Gastroesophageal sphincter (tissue), 4 donors: Measurements from ENCODE around the gene MACROD1. TPM values are rescaled to one million over a fixed set of nuclear protein-coding genes. Genes with fewer than 3 reads are reported as not detected.

Experiments
- ATAC-seq: fragments of 150-250 bp; one replicate; pipeline ENCODE4 v1.9.1; 2016; ENCODE audit warnings: mild to moderate bottlenecking, moderate library complexity
- H3K27ac ChIP-seq, 4 donors: fragments of 200-600 bp; sonication (generic) in 3 of 4; 1 replicate in 3 of 4; 2 replicates in 1 of 4; pipeline ENCODE4 v1.5.1; 2016 to 2019
- H3K27me3 ChIP-seq: fragments of 200-600 bp; sonication (generic); one replicate; pipeline ENCODE4 v1.5.1; 2019
- H3K36me3 ChIP-seq, 2 donors: fragments of 200-600 bp; sonication (generic); one replicate each; pipeline ENCODE4 v1.5.1; 2019; ENCODE audit warnings: control low read depth in 1 of 2
- H3K4me1 ChIP-seq, 3 donors: fragments of 200-600 bp; sonication (generic); 1 replicate in 2 of 3; 2 replicates in 1 of 3; pipeline ENCODE4 v1.5.1; 2016 to 2019; ENCODE audit warnings: control low read depth in 2 of 3
- H3K4me3 ChIP-seq, 2 donors: fragments of 200-600 bp; sonication (generic); one replicate each; pipeline ENCODE4 v1.5.1; 2019; ENCODE audit warnings: mild to moderate bottlenecking in 1 of 2, moderate library complexity in 1 of 2
- H3K9me3 ChIP-seq, 3 donors: fragments of 200-600 bp; sonication (generic); one replicate each; pipeline ENCODE4 v1.5.1; 2017 to 2019; ENCODE audit warnings: control low read depth in 2 of 3
- EP300 ChIP-seq: sonication (generic); formaldehyde crosslinking; IDR thresholded peaks from one replicate; pipeline ENCODE4 v1.6.1; 2017; ENCODE audit warnings: antibody characterized with exemption, mild to moderate bottlenecking
- POLR2A ChIP-seq, 2 donors: fragments of 450-650 bp; IDR thresholded peaks; one replicate each; pipeline ENCODE4 v1.6.1; 2017; ENCODE audit warnings: antibody characterized with exemption in 2 of 2, mild to moderate bottlenecking in 2 of 2, moderate library complexity in 1 of 2
- POLR2AphosphoS5 ChIP-seq: sonication (generic); formaldehyde crosslinking; IDR thresholded peaks from one replicate; pipeline ENCODE4 v1.6.1; 2017; ENCODE audit warnings: antibody characterized with exemption
- WGBS, 2 donors: methylation state at CpG; one replicate each; pipeline ENCODE4 v1.1.5; 2018; ENCODE audit warnings: low coverage in 1 of 2; 5-methylcytosine and 5-hydroxymethylcytosine counted together
- total RNA-seq, 4 donors: library from RNA; depleted of rRNA; stranded (reverse); fragments of >200 nt; gene quantifications; one replicate each; pipeline ENCODE4 v1.1.0, GENCODE V29; 2016
- TF ChIP-seq, protein P1 (sequence below), 4 experiments: fragments of 200-600 bp in 2 of 4; fragments of 450-650 bp in 2 of 4; sonication (generic) in 1 of 4; IDR thresholded peaks; one replicate each; pipeline ENCODE4 v1.5.1; 2017 to 2019; ENCODE audit warnings: antibody characterized with exemption in 4 of 4, mild to moderate bottlenecking in 2 of 4, moderate library complexity in 2 of 4

Gene MACROD1
- total RNA-seq, 4 donors from 2014 or later: 26.9 to 56.2 (median 30.4) TPM

DNA sequence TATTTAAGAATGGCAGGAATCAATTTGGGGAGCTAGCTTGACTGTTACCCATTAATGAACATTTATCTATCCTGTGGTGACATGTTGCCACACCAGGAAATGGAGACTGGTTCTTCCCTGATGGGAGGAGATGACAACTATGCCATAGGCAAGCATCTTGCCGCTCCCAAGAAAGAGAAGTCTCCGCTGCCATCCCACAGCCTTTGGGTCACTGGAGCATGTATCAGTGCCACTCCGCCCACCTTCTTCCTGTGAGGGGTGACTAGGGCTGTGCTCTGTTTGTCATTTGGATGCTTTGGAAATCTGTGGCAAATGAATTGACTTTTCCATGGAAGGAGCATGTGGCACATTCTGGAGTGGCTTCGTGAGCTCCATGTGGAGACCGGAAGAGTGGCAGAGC lies 26.5 kb upstream of the MACROD1 start:
- TF ChIP-seq POLR2AphosphoS5 (no peak), EP300 (no peak)
- no peak overlapping the region for H3K27ac ChIP-seq
- H3K27me3 ChIP-seq: no peaks in the 10 kb centered on the region
- ATAC-seq: no peak
- H3K4me3 ChIP-seq: no peak overlapping the region
- peaks cover 0 to 58% of the 10 kb centered on the region in 2 donors for H3K36me3 ChIP-seq
- 90% methylated on average over 2 of the region's 5 CpGs; no CpG with 5 or more reads in 1 of the 2 donors for WGBS, 2 donors
- no peaks in the 10 kb centered on the region for H3K9me3 ChIP-seq
- no peaks in the 10 kb centered on the region for H3K4me1 ChIP-seq

DNA sequence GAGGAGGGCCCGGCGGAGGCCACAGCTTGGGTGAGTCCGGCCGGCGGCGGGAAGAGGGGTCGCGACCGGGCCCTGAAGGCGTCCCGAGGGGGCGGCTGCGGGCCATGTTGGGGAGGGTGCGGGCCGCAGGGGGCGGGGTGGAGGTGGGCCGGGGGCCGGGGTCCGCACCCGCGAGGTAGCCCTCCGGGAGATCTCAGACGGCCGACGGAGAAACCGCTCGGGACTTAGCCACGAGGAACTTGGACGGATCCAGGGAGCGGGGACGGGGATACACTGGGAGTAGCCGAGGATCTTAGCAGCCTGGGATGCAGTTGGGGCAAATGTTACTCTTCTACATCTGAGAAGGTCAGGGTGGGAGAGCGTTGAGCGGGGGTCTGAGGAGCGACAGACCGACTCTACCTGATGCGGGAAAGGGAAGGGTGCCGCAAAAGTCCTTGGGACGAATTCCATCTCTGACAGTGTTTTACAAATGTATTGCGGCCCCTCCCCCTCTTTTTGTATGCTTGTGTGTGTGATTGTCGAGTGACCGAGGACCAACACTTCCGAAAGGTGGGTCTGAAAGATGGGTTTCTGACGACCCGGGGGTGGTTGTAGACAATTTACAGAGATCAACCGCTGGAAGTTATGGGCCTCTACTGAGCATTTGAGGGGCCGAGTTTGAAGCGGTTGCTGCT lies 20.7 kb upstream of the MACROD1 start:
- Histone ChIP-seq H3K27ac (peak overlapping the region in 1 of 4 donors; percentile 71), H3K9me3 (no peaks in the 10 kb centered on the region)

DNA sequence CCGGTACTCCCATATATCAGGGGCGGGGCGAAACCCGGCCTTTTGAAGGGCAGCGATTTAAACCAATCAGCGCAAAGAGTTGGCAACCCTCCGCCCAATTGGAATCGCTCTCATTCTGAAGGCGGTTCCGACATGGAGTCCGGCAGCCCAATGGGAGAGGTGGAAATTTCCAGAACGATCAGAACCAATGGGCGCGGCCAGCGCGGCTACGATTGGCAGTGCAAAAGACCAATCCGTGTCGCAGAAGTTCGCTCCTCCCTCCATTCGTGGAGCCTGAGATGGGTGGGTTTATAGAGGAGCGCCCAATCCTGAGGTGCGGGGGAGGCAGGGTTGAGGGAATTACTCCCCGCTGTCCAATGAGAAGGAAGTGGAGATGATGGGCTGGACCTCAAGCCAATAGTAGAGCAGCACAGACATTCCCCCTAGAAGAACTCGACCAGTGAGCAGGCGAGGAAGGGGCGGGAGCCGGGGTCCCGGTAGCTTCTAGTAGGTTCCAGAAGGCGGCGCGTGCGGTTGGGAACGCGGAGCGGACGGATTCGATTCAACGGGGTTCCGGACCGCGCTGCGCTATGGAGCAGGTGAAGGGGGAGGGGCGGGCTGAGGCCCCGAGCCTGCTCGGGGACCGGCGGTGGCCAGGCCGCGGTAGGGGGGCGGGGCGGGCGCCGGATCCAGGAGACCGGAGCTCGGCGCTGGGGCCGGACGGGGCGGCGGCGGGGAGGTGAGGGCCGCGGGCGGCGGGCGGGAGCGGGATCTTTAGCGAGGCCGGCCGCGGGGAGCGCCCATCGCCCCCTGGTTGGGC lies 20.0 kb upstream of the MACROD1 start, which contains the start of gene STIP1:
STIP1 (plus strand) TSS at position 479 of the 799 bp plus-strand sequence; CDS start at position 570, 91 bp downstream.
- TF ChIP-seq POLR2AphosphoS5 (peak; percentile 85), POLR2A (IDR thresholded peaks at IDR 0.05) (peak in 1 of 2 donors; percentile 26), EP300 (no peak)
- TF ChIP-seq, protein P1, sequence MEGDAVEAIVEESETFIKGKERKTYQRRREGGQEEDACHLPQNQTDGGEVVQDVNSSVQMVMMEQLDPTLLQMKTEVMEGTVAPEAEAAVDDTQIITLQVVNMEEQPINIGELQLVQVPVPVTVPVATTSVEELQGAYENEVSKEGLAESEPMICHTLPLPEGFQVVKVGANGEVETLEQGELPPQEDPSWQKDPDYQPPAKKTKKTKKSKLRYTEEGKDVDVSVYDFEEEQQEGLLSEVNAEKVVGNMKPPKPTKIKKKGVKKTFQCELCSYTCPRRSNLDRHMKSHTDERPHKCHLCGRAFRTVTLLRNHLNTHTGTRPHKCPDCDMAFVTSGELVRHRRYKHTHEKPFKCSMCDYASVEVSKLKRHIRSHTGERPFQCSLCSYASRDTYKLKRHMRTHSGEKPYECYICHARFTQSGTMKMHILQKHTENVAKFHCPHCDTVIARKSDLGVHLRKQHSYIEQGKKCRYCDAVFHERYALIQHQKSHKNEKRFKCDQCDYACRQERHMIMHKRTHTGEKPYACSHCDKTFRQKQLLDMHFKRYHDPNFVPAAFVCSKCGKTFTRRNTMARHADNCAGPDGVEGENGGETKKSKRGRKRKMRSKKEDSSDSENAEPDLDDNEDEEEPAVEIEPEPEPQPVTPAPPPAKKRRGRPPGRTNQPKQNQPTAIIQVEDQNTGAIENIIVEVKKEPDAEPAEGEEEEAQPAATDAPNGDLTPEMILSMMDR (IDR thresholded peaks at IDR 0.05): peak in 2 of 4 experiments; percentile 62 to 63
- H3K4me1 ChIP-seq: peaks cover 2 to 43% (median 24%) of the 10 kb centered on the region in 3 donors
- WGBS, 2 donors: 0% methylated on average over 1 of the region's 74 CpGs; no CpG with 5 or more reads in 1 of the 2 donors
- H3K9me3 ChIP-seq: no peaks in the 10 kb centered on the region
- H3K4me3 ChIP-seq: peak within 1 kb of the TSS; percentile 58 to 61
- peaks cover 0 to 5% of the 10 kb centered on the region in 2 donors for H3K36me3 ChIP-seq
- peak within 1 kb of the TSS; percentile 81 to 98 (median 91) for H3K27ac ChIP-seq
- H3K27me3 ChIP-seq: no peaks in the 10 kb centered on the region
- ATAC-seq: peak; percentile 93

More for the DNA sequence above, 20.7 kb upstream of the MACROD1 start:
- WGBS, 2 donors: 1 to 4% methylated on average over 5 to 16 of the region's 48 CpGs
- H3K4me1 ChIP-seq: peaks cover 0 to 35% (median 18%) of the 10 kb centered on the region in 3 donors
- no peaks in the 10 kb centered on the region for H3K27me3 ChIP-seq
- H3K36me3 ChIP-seq: peaks cover 0 to 6% of the 10 kb centered on the region in 2 donors
- no peak for ATAC-seq
- no peak overlapping the region for H3K4me3 ChIP-seq
- TF ChIP-seq POLR2AphosphoS5: no peak
- no peak for TF ChIP-seq EP300
- TF ChIP-seq, protein P1 (IDR thresholded peaks at IDR 0.05): no peak
- no peak for TF ChIP-seq POLR2A (IDR thresholded peaks at IDR 0.05)

DNA sequence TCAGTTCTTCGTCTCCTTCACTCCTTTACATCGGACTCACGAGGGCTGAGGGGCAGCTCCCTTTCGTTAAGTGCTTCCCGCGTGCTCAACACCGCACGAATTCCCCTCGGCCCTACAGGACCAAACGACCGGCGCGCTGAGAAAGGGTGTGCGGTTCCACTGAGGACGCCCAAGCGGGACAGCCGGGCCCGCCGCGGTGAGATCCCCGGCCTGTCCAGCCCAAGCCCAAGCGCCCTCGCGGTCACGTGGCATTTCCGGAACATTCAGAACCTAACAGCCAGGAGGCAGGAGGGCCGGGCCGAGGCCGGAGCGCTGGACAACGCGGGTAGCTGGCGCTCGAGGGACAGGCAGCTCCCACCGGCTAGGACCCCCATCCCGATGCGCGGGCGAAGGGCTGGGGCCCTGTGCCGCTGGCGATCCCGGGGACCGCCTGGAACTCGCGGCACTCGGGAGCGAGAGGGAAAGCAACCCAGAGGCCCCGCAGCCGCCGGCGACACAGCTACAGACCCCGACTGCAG lies 19.3 kb upstream of the MACROD1 start:
- Histone ChIP-seq H3K27ac (peak overlapping the region; percentile 81 to 98 (median 91)), H3K27me3 (no peaks in the 10 kb centered on the region), H3K36me3 (no peaks in the 10 kb centered on the region), H3K4me3 (peak overlapping the region; percentile 58 to 61), H3K9me3 (no peaks in the 10 kb centered on the region), H3K4me1 (peaks cover 2 to 49% (median 28%) of the 10 kb centered on the region in 3 donors)
- ATAC-seq: peak; percentile 73
- TF ChIP-seq POLR2A (IDR thresholded peaks at IDR 0.05): peak; percentile 98
- TF ChIP-seq, protein P1 (IDR thresholded peaks at IDR 0.05): peak in 3 of 4 experiments; percentile 62 to 74 (median 62)
- TF ChIP-seq EP300: no peak
- peak; percentile 96 for TF ChIP-seq POLR2AphosphoS5
- WGBS, 2 donors: 0% methylated on average over 7 of the region's 52 CpGs; no CpG with 5 or more reads in 1 of the 2 donors

DNA sequence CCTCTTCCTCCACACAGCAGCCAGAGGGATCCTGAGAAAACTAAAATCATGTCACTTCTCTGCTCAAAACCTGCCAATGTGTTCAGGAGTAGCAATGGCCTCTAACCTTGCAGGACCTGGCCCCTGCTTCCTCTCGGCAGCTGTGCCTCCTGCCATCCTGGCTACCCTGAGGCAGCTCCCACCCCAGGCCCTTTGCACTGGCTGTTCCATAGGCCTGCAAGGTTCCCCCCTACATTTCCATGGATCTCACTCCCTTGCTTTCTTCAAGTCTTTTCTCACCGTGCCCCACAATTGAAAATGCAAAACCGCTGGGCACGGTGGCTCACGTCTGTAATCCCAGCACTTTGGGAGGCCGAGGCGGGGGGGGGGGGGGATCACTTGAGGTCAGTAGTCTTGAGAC lies 18.0 kb upstream of the MACROD1 start:
- no peak for ATAC-seq
- Histone ChIP-seq H3K4me1 (peaks cover 2 to 53% (median 28%) of the 10 kb centered on the region in 3 donors), H3K9me3 (no peaks in the 10 kb centered on the region), H3K36me3 (no peaks in the 10 kb centered on the region), H3K27ac (peak overlapping the region in 3 of 4 donors; percentile 48 to 98 (median 86)), H3K4me3 (no peak overlapping the region), H3K27me3 (no peaks in the 10 kb centered on the region)
- 67 to 71% methylated on average over 1 of the region's 7 CpGs for WGBS, 2 donors
- TF ChIP-seq POLR2A (IDR thresholded peaks at IDR 0.05) (no peak), POLR2AphosphoS5 (no peak), EP300 (no peak)
- TF ChIP-seq, protein P1 (IDR thresholded peaks at IDR 0.05): no peak
